WI38 (cell line): ENCODE measurements around the gene SPRTN.

ENCODE experiments used
- H3K4me3 ChIP-seq: 2 replicates; pipeline ENCODE4 v1.5.1; 2011; ENCODE audit warnings: low read depth, mild to moderate bottlenecking, control low read depth, low read length
- CTCF ChIP-seq: IDR thresholded peaks from 2 replicates; pipeline ENCODE4 v1.5.1; 2012; ENCODE audit warnings: low read depth, mild to moderate bottlenecking, control low read depth, low read length

SPRTN gene

GRCh38 chr1:231381729-231382128, 43.6 kb downstream of the SPRTN start:
- no peak overlapping the region for H3K4me3 ChIP-seq
- TF ChIP-seq CTCF = no peak

- no peak for TF ChIP-seq CTCF
Observed at GRCh38 chr1:231382426-231382825, 44.3 kb downstream of the SPRTN start.

GRCh38 chr1:231383159-231383860, 45.2 kb downstream of the SPRTN start:
- no peak for TF ChIP-seq CTCF
- no peak overlapping the region for H3K4me3 ChIP-seq

More at GRCh38 chr1:231382426-231382825, 44.3 kb downstream of the SPRTN start:
- no peak overlapping the region for H3K4me3 ChIP-seq

GRCh38 chr1:231384696-231385415, 46.8 kb downstream of the SPRTN start:
- H3K4me3 ChIP-seq = no peak overlapping the region
- no peak for TF ChIP-seq CTCF

GRCh38 chr1:231385416-231385748, 47.3 kb downstream of the SPRTN start:
- TF ChIP-seq CTCF = no peak
- no peak overlapping the region for H3K4me3 ChIP-seq

GRCh38 chr1:231386466-231386865, 48.4 kb downstream of the SPRTN start:
- H3K4me3 ChIP-seq = no peak overlapping the region
- no peak for TF ChIP-seq CTCF
